ENCODE results near the gene FCER1G. TPM values are rescaled to one million over a fixed set of nuclear protein-coding genes. Genes with fewer than 3 reads are reported as not detected.

Gene FCER1G
- total RNA-seq, 1 experiment from 2014 or later: not detected

DNA sequence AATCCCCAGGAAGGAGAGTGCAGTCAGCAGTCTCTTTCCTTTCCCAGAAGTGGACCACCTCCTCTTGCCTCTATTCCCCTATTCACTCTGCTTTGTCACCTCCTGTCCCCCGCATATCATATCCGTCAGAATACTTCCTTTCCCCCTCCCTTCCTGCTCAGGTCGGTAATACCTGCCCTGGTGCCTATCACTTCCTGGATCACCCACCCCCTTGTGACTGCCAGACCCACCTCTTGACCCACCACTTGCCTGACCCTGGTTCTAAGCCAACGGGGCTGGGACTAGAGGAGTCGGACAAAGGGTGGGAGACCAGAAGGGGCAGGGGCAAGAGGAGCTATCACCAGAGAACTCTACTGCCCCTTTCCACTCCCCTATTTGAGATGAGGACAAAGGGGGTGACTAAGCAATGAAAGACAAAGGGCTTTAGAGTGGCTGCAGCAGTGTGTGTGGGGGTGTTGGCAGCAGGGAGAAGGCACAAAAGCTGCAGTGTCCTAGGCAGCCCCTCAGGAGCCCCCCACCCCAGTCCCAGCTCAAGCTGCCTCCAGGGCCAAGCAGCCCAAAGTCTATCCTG is 14.6 kb upstream of the FCER1G start:
- in situ Hi-C loops (cut with HindIII; ENCODE audit: low pct_unique_long_range_greater_than_20kb, low sequenced_read_pairs): loop anchor here (25.0 kb wide), 1 partner anchor 187 kb away; no protein-coding TSS in a partner anchor
- no peak for DNase-seq (ENCODE audit: low read depth)

DNA sequence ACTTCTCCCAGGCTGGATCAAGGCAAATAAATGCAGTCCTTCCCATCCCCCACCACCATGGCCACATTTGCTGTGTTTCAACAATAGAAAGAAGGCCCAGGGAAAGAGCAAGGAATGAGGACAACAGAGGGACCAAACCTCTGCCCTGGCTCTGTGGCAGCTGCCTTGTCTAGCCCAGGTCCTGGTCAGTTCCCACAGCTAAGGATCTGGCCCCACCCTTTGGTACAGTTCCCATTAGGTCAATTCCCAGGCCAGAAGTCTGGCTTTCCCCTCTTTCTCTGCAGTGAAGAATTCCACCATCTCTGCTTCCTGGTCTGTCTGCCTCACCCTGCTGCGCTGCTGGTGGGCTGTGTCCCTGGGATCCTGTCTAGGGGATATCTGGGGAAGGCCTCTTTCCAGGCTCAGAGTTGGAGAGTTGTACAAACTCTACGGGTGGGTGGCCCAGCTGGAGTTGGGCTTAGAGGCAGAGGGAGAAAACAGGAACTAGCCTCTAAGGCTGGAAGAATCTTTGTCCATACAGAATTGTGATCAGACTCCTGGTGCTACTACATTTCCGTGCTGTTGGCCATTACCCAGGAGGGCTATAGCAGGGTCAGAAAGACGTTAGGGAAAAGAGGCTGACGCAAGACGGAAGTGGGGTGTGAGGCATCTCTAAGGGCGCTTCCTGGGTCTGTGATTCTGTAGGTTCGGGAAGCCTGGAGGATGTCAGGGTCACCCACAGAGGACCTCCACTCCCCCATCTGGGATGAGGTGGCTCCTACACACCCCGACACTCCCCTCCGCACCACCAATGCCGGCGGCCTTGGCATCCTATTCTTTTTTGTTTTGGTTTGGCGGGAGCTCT is 13.9 kb upstream of the FCER1G start:
- no peak for DNase-seq (ENCODE audit: low read depth)
- in situ Hi-C loops (cut with HindIII; ENCODE audit: low pct_unique_long_range_greater_than_20kb, low sequenced_read_pairs): loop anchor here (25.0 kb wide), 1 partner anchor 186 kb away; no protein-coding TSS in a partner anchor

DNA sequence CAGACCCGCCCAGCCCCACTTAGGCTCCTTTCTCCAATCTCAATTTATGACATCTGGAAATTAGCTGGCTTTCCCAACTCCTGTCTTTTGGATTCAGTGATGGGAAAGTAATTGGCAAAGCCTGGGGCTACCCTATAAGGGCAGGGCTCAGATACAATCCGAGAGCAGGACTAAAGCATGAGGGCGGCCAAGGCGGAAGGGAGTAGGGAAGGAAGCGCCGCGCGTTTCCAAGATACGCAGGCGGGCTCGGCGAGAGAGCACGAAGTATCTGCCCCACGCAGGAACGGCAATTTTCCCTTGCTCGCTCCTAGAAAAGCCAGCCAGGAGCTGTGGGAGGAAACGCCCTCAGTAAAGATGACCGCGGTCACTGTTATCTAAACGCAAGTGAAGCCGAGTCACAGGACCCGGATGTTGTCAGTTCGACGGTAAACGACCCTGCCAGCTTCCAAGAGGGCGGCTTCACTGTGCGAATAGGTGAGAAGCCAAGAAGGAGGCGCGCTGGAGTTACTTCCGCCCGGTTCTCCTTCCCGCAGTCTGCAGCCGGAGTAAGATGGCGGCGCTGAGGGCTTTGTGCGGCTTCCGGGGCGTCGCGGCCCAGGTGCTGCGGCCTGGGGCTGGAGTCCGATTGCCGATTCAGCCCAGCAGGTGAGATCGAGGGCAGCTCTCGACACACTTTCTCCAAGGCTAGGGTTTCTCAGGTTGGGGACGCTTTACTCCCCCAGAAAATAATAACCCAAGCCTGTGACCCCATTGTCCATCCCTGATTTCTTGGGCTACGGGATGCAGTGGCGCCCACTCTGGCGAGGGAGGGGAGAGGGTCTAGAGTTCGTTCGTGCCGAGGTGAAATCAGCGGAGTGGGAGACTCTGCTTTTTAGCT is 13.0 kb upstream of the FCER1G start, which contains the start of gene NDUFS2:
Gene NDUFS2 (plus strand): TSS at position 532 of the 877 bp plus-strand sequence. CDS start 19 bp downstream, at position 551.
- in situ Hi-C loops (cut with HindIII; ENCODE audit: low pct_unique_long_range_greater_than_20kb, low sequenced_read_pairs): loop anchor here (25.0 kb wide), 1 partner anchor 185 kb away; no protein-coding TSS in a partner anchor
- peak; percentile 95 for DNase-seq (ENCODE audit: low read depth)

DNA sequence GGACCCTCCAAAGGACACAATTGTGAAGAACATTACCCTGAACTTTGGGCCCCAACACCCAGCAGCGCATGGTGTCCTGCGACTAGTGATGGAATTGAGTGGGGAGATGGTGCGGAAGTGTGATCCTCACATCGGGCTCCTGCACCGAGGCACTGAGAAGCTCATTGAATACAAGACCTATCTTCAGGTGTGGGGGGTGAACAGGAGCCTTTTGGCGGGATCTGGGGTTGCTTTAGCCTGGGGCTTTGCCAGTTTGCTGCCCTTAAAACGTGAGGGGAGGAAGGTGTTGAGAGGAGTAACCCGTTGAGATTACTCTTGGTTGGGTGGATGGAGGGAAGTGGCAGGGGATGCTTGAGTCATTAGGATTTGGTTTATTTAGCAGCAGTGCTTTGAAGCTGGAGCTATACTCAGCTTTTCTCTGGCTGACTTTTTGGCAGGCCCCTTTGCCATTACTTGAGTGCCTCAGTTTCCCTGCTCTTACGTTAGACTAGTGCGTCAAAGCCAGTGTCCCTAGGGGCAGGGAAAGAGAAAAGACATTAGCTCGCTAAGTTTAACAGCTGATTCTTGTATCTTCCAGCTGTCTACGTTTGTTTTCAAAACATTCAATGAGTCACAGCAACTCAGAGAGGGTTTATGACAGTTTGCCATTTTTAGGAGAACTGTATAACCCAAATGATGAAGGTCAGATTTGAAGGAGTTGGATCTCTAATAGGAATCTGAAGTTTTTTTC is 8.5 kb upstream of the FCER1G start:
- DNase-seq (ENCODE audit: low read depth): no peak
- in situ Hi-C loops (cut with HindIII; ENCODE audit: low pct_unique_long_range_greater_than_20kb, low sequenced_read_pairs): loop anchor here (25.0 kb wide), 1 partner anchor 181 kb away; no protein-coding TSS in a partner anchor

DNA sequence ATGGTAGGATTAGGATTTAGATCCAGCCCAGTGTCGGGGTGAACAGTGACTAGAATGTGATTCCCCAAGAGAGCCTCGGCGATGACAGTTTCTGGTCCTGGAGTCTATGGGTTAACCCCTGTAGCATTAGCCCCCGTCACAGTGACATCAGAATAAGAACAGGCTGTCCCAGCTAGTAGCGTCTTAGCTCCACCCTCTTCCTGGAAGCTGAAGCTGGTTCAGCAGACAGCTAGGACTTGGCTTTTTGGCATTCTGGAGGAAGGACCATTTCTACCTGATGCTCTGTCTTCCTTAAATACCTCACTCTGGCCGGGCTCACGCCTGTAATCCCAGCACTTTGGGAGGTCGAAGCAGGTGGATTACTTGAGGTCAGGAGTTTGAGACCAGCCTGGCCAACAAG is 7.9 kb upstream of the FCER1G start:
- in situ Hi-C loops (cut with HindIII; ENCODE audit: low pct_unique_long_range_greater_than_20kb, low sequenced_read_pairs): loop anchor here (25.0 kb wide), 1 partner anchor 180 kb away; no protein-coding TSS in a partner anchor
- no peak for DNase-seq (ENCODE audit: low read depth)

DNA sequence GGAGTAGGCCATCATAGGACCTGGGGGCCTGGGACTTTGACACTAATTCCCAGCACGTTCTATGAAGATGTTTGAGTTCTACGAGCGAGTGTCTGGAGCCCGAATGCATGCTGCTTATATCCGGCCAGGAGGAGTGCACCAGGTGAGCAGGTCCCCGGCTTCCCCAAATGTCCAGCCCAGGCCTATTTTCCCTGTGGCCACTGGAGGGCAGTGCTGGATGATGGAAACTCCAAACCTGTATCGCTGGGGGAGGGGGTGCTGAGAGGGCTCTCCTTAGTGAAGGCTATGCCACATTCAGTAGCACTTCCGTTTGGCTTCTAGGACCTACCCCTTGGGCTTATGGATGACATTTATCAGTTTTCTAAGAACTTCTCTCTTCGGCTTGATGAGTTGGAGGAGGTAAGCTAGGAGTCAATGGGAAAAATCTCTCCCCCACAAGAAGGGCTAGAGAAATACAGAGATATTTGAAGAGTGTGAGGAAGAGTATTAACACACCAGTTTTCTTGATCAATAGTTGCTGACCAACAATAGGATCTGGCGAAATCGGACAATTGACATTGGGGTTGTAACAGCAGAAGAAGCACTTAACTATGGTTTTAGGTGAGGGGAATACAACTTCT is 5.2 kb upstream of the FCER1G start:
- peak; percentile 54 for DNase-seq (ENCODE audit: low read depth)
- in situ Hi-C loops (cut with HindIII; ENCODE audit: low pct_unique_long_range_greater_than_20kb, low sequenced_read_pairs): loop anchor here (25.0 kb wide), 1 partner anchor 177 kb away; no protein-coding TSS in a partner anchor

DNA sequence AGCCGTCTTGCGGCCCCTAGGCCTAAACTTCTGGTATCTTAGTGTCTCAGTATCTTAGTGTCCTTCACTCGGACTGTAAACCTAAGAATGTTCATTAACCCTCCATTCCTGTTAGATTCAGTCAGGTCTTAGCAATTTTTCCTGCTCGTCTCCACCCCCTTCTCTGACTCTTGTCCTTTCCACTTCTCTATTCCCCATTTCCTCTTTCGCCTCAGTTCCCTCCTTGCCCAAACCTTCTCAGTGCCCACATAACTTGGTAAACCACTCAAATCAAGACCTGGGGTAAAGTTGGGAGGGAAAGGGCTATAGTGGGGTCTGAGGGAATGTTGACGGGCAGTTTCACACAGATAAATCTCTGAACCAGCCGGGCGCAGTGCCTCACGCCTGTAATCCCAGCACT is 726 bp upstream of the FCER1G start:
- in situ Hi-C loops (cut with HindIII; ENCODE audit: low pct_unique_long_range_greater_than_20kb, low sequenced_read_pairs): loop anchor here (25.0 kb wide), 1 partner anchor 173 kb away; no protein-coding TSS in a partner anchor
- no peak for DNase-seq (ENCODE audit: low read depth)

DNA sequence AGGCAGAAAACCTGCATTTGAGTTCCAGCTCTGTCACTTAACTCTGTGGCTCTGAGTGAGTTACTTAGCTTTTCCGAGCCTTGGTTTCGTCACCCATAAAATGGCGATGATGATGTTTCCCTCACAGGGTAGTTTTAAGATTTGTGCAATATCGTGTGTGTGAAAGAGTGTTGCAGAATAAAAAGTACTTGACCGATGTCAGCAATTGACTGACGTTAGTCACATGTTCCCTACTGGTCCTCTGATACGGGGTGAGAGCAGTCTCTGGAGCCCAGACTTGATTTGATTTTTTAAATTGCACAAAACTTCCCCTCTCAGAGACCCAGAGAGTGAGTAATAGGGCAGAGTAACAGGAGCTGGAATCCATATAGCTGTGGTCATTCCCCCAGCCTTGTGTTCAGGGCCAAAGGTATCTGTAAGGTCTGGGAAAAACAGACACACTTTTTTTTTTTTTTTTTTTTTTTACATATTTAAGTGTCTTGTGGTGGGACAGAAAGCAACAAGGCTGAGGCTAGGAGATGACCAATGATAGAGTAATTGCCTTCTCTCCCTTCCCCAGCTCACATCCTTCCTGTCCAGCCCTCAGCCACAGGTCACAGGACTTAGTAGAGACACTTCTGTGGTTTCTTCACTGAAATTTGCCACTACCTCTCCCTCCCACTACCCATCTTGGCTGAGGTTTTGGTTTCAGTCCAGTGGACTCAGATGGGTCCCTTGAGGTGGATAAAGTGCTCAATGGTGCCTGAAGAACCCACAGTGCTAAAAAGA is 2.0 kb downstream of the FCER1G start:
- DNase-seq (ENCODE audit: low read depth): no peak
- in situ Hi-C loops (cut with HindIII; ENCODE audit: low pct_unique_long_range_greater_than_20kb, low sequenced_read_pairs): loop anchor here (25.0 kb wide), 1 partner anchor 170 kb away; no protein-coding TSS in a partner anchor

DNA sequence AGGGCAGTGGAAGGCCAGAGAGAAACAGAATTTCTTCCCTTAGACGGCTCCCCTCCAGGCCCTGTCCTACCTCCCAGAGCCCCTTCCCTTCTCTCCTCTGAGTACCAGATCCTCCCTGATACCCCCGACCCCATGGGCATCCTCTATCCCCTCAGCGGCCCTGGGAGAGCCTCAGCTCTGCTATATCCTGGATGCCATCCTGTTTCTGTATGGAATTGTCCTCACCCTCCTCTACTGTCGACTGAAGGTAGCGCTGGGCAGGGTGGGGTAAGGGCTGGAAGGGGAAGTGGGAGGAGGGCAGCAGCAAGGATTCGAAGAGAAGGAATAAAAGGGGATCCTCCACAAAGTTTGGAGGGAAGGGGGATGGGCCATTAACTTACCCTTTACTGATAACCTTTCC is 2.7 kb downstream of the FCER1G start:
- in situ Hi-C loops (cut with HindIII; ENCODE audit: low pct_unique_long_range_greater_than_20kb, low sequenced_read_pairs): loop anchor here (25.0 kb wide), 1 partner anchor 169 kb away; no protein-coding TSS in a partner anchor
- DNase-seq (ENCODE audit: low read depth): no peak

DNA sequence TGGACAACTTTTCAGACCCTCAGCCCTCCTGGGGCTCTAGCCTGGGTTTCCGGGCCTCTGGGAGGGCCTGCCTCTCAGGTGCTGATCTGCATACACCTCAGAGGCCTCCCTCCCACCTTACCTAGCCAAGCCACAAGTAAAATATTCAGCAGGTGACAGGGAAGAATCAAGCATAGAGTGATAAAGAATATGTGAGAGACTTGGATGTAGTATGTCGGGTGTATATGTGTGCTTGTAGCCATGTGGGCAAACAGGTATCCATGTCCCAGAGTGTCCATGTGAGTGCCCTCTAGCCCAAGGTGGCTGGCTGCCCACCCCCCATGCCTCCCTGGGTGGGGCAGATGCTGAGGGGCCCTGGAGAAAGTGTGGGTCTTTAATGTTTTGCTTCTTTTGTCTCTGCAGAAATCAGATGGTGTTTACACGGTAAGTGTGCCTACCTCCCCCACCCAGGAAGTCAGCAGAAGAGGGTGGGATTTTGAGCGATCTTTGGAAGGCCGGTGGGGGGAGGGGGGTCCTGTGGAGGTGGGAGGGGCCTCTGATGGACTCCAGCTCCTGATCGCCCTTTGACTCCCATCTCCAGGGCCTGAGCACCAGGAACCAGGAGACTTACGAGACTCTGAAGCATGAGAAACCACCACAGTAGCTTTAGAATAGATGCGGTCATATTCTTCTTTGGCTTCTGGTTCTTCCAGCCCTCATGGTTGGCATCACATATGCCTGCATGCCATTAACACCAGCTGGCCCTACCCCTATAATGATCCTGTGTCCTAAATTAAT is 3.4 kb downstream of the FCER1G start:
- no peak for DNase-seq (ENCODE audit: low read depth)
- in situ Hi-C loops (cut with HindIII; ENCODE audit: low pct_unique_long_range_greater_than_20kb, low sequenced_read_pairs): loop anchor here (25.0 kb wide), 1 partner anchor 169 kb away; no protein-coding TSS in a partner anchor

DNA sequence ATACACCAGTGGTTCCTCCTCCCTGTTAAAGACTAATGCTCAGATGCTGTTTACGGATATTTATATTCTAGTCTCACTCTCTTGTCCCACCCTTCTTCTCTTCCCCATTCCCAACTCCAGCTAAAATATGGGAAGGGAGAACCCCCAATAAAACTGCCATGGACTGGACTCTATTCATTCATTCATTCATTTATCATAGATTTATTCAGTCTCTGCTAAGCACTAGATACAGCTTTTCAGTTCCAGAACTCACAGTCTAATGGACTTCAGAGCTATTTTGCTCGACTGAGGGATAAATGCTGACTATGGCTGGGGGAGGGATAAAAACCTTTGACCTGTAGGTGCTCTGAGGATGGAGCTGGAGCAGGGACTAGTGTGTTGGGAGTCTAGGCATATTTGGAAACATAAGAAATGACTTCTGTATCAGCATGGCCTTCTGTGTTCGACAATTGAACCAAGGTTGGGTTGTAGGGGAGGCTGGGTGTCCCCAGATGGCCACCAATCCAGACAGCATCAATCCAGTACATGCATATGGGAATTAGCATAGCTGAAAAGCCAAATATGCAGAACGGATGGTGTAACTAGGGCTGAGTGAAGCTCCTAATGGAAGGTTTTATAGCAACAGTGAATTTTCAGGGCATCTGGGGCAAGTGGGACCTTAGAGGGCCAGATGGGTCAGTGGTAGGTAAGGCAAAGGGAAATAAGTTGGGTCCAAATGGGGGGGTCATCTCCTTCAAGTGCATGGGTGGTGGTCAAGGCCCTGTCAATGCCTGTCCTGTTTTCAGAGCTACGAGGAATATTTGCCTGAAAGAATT is 4.2 kb downstream of the FCER1G start:
- in situ Hi-C loops (cut with HindIII; ENCODE audit: low pct_unique_long_range_greater_than_20kb, low sequenced_read_pairs): loop anchor here (25.0 kb wide), 1 partner anchor 168 kb away; no protein-coding TSS in a partner anchor
- DNase-seq (ENCODE audit: low read depth): no peak

DNA sequence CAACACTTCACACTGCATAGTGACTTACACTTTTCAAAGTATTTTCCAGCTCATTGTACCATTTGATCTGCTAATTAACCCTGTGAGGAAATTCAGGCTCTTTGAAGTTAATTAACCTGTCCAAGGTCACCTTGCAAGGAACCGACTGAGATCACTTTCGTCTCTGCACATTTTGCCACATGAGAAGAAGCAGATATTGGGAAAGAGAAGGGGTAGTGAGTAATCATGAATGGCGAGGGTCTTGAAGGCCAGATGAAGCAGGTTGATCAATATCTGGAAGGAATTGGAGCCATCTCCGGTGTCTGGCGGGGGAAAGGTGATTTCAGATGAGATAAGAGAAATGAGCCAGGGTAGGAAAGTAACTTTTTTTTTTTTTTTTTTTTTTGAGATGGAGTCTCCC is 4.9 kb downstream of the FCER1G start:
- DNase-seq (ENCODE audit: low read depth): no peak
- in situ Hi-C loops (cut with HindIII; ENCODE audit: low pct_unique_long_range_greater_than_20kb, low sequenced_read_pairs): loop anchor here (25.0 kb wide), 1 partner anchor 167 kb away; no protein-coding TSS in a partner anchor

DNA sequence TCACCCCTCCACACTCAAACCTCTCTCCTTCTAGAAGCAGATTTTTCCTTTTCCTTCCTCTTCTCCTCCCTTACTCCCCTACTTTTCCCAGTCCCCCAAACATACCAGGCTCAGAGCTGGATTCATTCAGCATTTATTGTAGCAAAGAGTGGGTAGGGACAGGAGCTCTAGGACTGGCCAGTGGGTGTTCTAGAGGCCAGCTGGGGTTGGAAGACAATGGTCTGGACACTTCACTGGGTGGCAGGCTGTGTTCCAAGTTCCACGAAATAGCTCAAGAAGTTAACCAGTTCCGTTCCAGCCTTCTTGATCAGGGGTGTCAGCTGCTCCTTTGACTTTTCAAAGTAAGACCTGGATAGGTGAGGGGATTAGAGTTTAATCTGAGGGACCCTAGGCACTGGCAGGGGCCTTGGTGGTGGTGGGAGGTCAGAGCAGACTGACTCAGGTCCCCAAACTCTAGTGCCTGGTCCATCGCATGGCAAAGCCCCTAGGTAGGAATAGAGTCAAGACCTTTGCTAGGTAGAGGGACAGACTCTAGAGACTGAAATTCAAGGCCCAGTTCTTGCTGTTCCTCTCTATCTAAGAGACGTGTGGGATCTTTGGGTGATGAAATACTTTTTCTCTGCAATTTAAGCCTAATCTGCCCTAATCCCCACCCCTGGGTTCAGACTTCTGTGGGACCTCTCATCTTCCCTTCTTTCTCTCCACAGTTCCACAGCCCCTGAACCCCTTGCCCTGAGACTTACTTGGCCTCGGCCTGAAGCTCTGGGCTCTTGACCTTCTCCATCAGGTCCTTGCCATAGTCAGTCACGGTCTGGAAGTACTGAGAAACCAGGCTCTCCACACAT is 7.3 kb downstream of the FCER1G start:
- in situ Hi-C loops (cut with HindIII; ENCODE audit: low pct_unique_long_range_greater_than_20kb, low sequenced_read_pairs): loop anchor here (25.0 kb wide), 1 partner anchor 165 kb away; no protein-coding TSS in a partner anchor

More for the DNA sequence above, 7.3 kb downstream of the FCER1G start:
- no peak for DNase-seq (ENCODE audit: low read depth)
